ENCODE results near the gene TTN.

- TF ChIP-seq, protein P1, sequence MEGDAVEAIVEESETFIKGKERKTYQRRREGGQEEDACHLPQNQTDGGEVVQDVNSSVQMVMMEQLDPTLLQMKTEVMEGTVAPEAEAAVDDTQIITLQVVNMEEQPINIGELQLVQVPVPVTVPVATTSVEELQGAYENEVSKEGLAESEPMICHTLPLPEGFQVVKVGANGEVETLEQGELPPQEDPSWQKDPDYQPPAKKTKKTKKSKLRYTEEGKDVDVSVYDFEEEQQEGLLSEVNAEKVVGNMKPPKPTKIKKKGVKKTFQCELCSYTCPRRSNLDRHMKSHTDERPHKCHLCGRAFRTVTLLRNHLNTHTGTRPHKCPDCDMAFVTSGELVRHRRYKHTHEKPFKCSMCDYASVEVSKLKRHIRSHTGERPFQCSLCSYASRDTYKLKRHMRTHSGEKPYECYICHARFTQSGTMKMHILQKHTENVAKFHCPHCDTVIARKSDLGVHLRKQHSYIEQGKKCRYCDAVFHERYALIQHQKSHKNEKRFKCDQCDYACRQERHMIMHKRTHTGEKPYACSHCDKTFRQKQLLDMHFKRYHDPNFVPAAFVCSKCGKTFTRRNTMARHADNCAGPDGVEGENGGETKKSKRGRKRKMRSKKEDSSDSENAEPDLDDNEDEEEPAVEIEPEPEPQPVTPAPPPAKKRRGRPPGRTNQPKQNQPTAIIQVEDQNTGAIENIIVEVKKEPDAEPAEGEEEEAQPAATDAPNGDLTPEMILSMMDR (conservative IDR thresholded peaks at IDR 0.05; ENCODE audit: low read depth, low read length) = no peak
- no peak for TF ChIP-seq EZH2 (IDR thresholded peaks at IDR 0.05; ENCODE audit: low read length, unreplicated experiment)
These were observed 30.5 kb downstream of the TTN start for GRCh38 chr2:178776751-178777150.

Measured in PC-3 (cell line).